MM.1S (cell line): ENCODE measurements around the gene APLP2.

Experiments
- DNase-seq: peaks from one replicate; pipeline ENCODE4 v3.0.0-alpha.2; 2015
- H2AFZ ChIP-seq: fragments of 300-600 bp; sonication (generic); 2 replicates; pipeline ENCODE4 v1.6.0; 2016; ENCODE audit warnings: antibody characterized with exemption, low read length
- H3F3A ChIP-seq: fragments of 300-600 bp; sonication (generic); 2 replicates; pipeline ENCODE4 v1.6.1; 2016; ENCODE audit warnings: mild to moderate bottlenecking, antibody characterized with exemption, low read length, moderate library complexity, mixed read lengths; ENCODE audit not compliant: insufficient read depth
- H3K27ac ChIP-seq: fragments of 300-600 bp; sonication (generic); 2 replicates; pipeline ENCODE4 v1.5.1; 2016; ENCODE audit warnings: mild to moderate bottlenecking, low read length
- H3K27me3 ChIP-seq: fragments of 300-600 bp; sonication (generic); replicated peaks from 2 replicates; pipeline ENCODE4 v1.6.0; 2016; ENCODE audit warnings: low read length; ENCODE audit not compliant: insufficient read depth
- H3K36me3 ChIP-seq: fragments of 300-600 bp; sonication (generic); replicated peaks from 2 replicates; pipeline ENCODE4 v1.6.1; 2016; ENCODE audit warnings: mild to moderate bottlenecking, low read length, mixed read lengths; ENCODE audit not compliant: insufficient read depth
- H3K4me1 ChIP-seq: fragments of 300-600 bp; sonication (generic); 2 replicates; pipeline ENCODE4 v1.6.1; 2016; ENCODE audit warnings: low read length, mixed read lengths
- H3K4me2 ChIP-seq: fragments of 300-600 bp; sonication (generic); 2 replicates; pipeline ENCODE4 v1.6.0; 2016; ENCODE audit warnings: low read depth, low read length
- H3K4me3 ChIP-seq: fragments of 300-600 bp; sonication (generic); 2 replicates; pipeline ENCODE4 v1.5.1; 2016; ENCODE audit warnings: low read length, mixed read lengths
- H3K79me2 ChIP-seq: fragments of 300-600 bp; sonication (generic); 2 replicates; pipeline ENCODE4 v1.6.1; 2016; ENCODE audit warnings: mixed run types, low read length, mixed read lengths
- H3K9ac ChIP-seq: fragments of 300-600 bp; sonication (generic); 2 replicates; pipeline ENCODE4 v1.6.1; 2016; ENCODE audit warnings: low read length, mixed read lengths
- H3K9me2 ChIP-seq: fragments of 300-600 bp; sonication (generic); replicated peaks from 2 replicates; pipeline ENCODE4 v1.6.1; 2016; ENCODE audit warnings: mild to moderate bottlenecking, low read length, mixed read lengths; ENCODE audit not compliant: insufficient read depth
- H3K9me3 ChIP-seq: fragments of 300-600 bp; sonication (generic); replicated peaks from 2 replicates; pipeline ENCODE4 v1.6.1; 2016; ENCODE audit warnings: mild to moderate bottlenecking, low read length, mixed read lengths; ENCODE audit not compliant: insufficient read depth
- H4K20me1 ChIP-seq: fragments of 300-600 bp; sonication (generic); 2 replicates; pipeline ENCODE4 v1.6.1; 2016; ENCODE audit warnings: mild to moderate bottlenecking, low read length, moderate library complexity, mixed read lengths; ENCODE audit not compliant: insufficient read depth
- EZH2 ChIP-seq: fragments of 300-600 bp; sonication (generic); optimal IDR thresholded peaks from 2 replicates; pipeline ENCODE3; 2017; ENCODE audit warnings: low read depth, mild to moderate bottlenecking, antibody characterized with exemption, low read length, mixed read lengths
- EZH2phosphoT487 ChIP-seq: fragments of 300-600 bp; sonication (generic); IDR thresholded peaks from 2 replicates; pipeline ENCODE4 v1.6.1; 2018; ENCODE audit warnings: antibody characterized with exemption, low read length
- TF ChIP-seq, protein P1 (sequence below): fragments of 300-600 bp; sonication (generic); IDR thresholded peaks from 2 replicates; pipeline ENCODE4 v1.5.1; 2016; ENCODE audit warnings: antibody characterized with exemption, low read length, mixed read lengths

APLP2 gene

GRCh38 chr11:130023204-130023603, 46.5 kb upstream of the APLP2 start:
- TF ChIP-seq, protein P1, sequence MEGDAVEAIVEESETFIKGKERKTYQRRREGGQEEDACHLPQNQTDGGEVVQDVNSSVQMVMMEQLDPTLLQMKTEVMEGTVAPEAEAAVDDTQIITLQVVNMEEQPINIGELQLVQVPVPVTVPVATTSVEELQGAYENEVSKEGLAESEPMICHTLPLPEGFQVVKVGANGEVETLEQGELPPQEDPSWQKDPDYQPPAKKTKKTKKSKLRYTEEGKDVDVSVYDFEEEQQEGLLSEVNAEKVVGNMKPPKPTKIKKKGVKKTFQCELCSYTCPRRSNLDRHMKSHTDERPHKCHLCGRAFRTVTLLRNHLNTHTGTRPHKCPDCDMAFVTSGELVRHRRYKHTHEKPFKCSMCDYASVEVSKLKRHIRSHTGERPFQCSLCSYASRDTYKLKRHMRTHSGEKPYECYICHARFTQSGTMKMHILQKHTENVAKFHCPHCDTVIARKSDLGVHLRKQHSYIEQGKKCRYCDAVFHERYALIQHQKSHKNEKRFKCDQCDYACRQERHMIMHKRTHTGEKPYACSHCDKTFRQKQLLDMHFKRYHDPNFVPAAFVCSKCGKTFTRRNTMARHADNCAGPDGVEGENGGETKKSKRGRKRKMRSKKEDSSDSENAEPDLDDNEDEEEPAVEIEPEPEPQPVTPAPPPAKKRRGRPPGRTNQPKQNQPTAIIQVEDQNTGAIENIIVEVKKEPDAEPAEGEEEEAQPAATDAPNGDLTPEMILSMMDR, result no peak
- TF ChIP-seq EZH2phosphoT487, result no peak
- no peak for TF ChIP-seq EZH2
- H3K27me3 ChIP-seq, result no peaks in the 10 kb centered on the region
- no peaks in the 10 kb centered on the region for H3K9me3 ChIP-seq
- no peak overlapping the region for H3K4me3 ChIP-seq
- no peaks in the 10 kb centered on the region for H3F3A ChIP-seq
- no peaks in the 10 kb centered on the region for H3K79me2 ChIP-seq
- H2AFZ ChIP-seq, result no peak overlapping the region
- H4K20me1 ChIP-seq, result no peaks in the 10 kb centered on the region
- H3K4me2 ChIP-seq, result no peak overlapping the region
- DNase-seq, result no peak
- H3K9ac ChIP-seq, result no peak overlapping the region
- no peak overlapping the region for H3K27ac ChIP-seq
- H3K4me1 ChIP-seq, result no peaks in the 10 kb centered on the region
- no peaks in the 10 kb centered on the region for H3K9me2 ChIP-seq
- H3K36me3 ChIP-seq, result no peaks in the 10 kb centered on the region

- Histone ChIP-seq H3K27ac (no peak overlapping the region), H3K4me3 (no peak overlapping the region), H3K4me2 (no peak overlapping the region), H4K20me1 (no peaks in the 10 kb centered on the region), H3K36me3 (no peaks in the 10 kb centered on the region), H2AFZ (no peak overlapping the region), H3K9ac (no peak overlapping the region), H3K79me2 (no peaks in the 10 kb centered on the region), H3K9me2 (no peaks in the 10 kb centered on the region), H3K4me1 (no peaks in the 10 kb centered on the region), H3K9me3 (no peaks in the 10 kb centered on the region), H3F3A (no peaks in the 10 kb centered on the region), H3K27me3 (no peaks in the 10 kb centered on the region)
- no peak for DNase-seq
- no peak for TF ChIP-seq EZH2
- TF ChIP-seq, protein P1, result no peak
- no peak for TF ChIP-seq EZH2phosphoT487
Measured at GRCh38 chr11:130024361-130024760, 45.3 kb upstream of the APLP2 start.

GRCh38 chr11:130025371-130025770, 44.3 kb upstream of the APLP2 start:
- no peaks in the 10 kb centered on the region for H3K36me3 ChIP-seq
- H2AFZ ChIP-seq, result no peak overlapping the region
- DNase-seq, result no peak
- H3K9me2 ChIP-seq, result no peaks in the 10 kb centered on the region
- H3K79me2 ChIP-seq, result no peaks in the 10 kb centered on the region
- no peaks in the 10 kb centered on the region for H4K20me1 ChIP-seq
- no peak overlapping the region for H3K27ac ChIP-seq
- H3K9ac ChIP-seq, result no peak overlapping the region
- H3K4me1 ChIP-seq, result no peaks in the 10 kb centered on the region
- TF ChIP-seq EZH2phosphoT487, result no peak
- TF ChIP-seq, protein P1, result no peak
- no peak for TF ChIP-seq EZH2
- no peak overlapping the region for H3K4me3 ChIP-seq
- H3K9me3 ChIP-seq, result no peaks in the 10 kb centered on the region
- H3K4me2 ChIP-seq, result no peak overlapping the region
- H3F3A ChIP-seq, result no peaks in the 10 kb centered on the region
- no peaks in the 10 kb centered on the region for H3K27me3 ChIP-seq
